ENCODE results near the gene RBPJ.
"Not testable (repeated sequence)": the region's sequence is repeated elsewhere in the genome, so short reads cannot be mapped to it uniquely, and the experiment has no call there.

RBPJ gene

GRCh38 chr4:26302031-26302899, 18.5 kb upstream of the RBPJ start:
- DNase-seq: no peak

- no peak for DNase-seq
Observed at GRCh38 chr4:26303008-26303407, 17.8 kb upstream of the RBPJ start.

- no peak for DNase-seq
Observed at GRCh38 chr4:26307037-26307800, 13.6 kb upstream of the RBPJ start.

GRCh38 chr4:26308568-26308967, 12.2 kb upstream of the RBPJ start:
- no peak for DNase-seq

GRCh38 chr4:26310264-26310663, 10.6 kb upstream of the RBPJ start:
- DNase-seq: no peak

- DNase-seq: no peak
Observed at GRCh38 chr4:26311633-26312032, 9.2 kb upstream of the RBPJ start.

GRCh38 chr4:26315316-26315932, 5.4 kb upstream of the RBPJ start:
- not testable (repeated sequence) for DNase-seq

GRCh38 chr4:26317766-26318165, 3.0 kb upstream of the RBPJ start:
- no peak for DNase-seq

GRCh38 chr4:26319467-26319948, 1.3 kb upstream of the RBPJ start:
- peak; percentile 98 to 99 for DNase-seq

- peak in 1 of 2 experiments; percentile 75 for DNase-seq
Observed at GRCh38 chr4:26319949-26320537, 771 bp upstream of the RBPJ start.

GRCh38 chr4:26321373-26322221, 783 bp downstream of the RBPJ start:
- peak in 1 of 2 experiments; percentile 66 for DNase-seq

GRCh38 chr4:26322346-26322745, 1.5 kb downstream of the RBPJ start:
- DNase-seq: no peak

- DNase-seq: no peak
Observed at GRCh38 chr4:26323821-26324220, 3.0 kb downstream of the RBPJ start.

GRCh38 chr4:26325191-26325590, 4.4 kb downstream of the RBPJ start:
- DNase-seq: peak; percentile 11 to 25

GRCh38 chr4:26326791-26327190, 6.0 kb downstream of the RBPJ start:
- DNase-seq: no peak

GRCh38 chr4:26330186-26330787, 9.5 kb downstream of the RBPJ start:
- DNase-seq: peak; percentile 32 to 71

- no peak for DNase-seq
Observed at GRCh38 chr4:26330946-26331345, 10.1 kb downstream of the RBPJ start.

- no peak for DNase-seq
Observed at GRCh38 chr4:26331380-26331950, 10.7 kb downstream of the RBPJ start.

GRCh38 chr4:26334366-26334765, 13.6 kb downstream of the RBPJ start:
- no peak for DNase-seq

GRCh38 chr4:26337612-26338011, 16.8 kb downstream of the RBPJ start:
- DNase-seq: no peak

- DNase-seq: no peak
Observed at GRCh38 chr4:26342328-26343037, 21.7 kb downstream of the RBPJ start.

All from NCI-H526 (cell line).